ENCODE results near the gene DDTL.
"Not testable (repeated sequence)": the region's sequence is repeated elsewhere in the genome, so short reads cannot be mapped to it uniquely, and the experiment has no call there.

DDTL gene

GRCh38 chr22:23980567-23980966, 13.9 kb downstream of the DDTL start:
- DNase-seq (ENCODE audit: low read depth, low spot score); H3K4me3 ChIP-seq (ENCODE audit: insufficient read length, low read depth); H3K9me3 ChIP-seq (ENCODE audit: insufficient read depth, low read length); H3K36me3 ChIP-seq (ENCODE audit: insufficient read depth, insufficient read length, low read length); H3K9ac ChIP-seq (ENCODE audit: insufficient read length, low read depth); H3K4me1 ChIP-seq (ENCODE audit: insufficient read depth, insufficient read length); H3K27me3 ChIP-seq (ENCODE audit: insufficient read depth, insufficient read length): not testable (repeated sequence)

- Histone ChIP-seq H3K9ac (ENCODE audit: insufficient read length, low read depth) (no peak overlapping the region), H3K4me1 (ENCODE audit: insufficient read depth, insufficient read length) (no peaks in the 10 kb centered on the region), H3K27me3 (ENCODE audit: insufficient read depth, insufficient read length) (no peaks in the 10 kb centered on the region), H3K9me3 (ENCODE audit: insufficient read depth, low read length) (no peaks in the 10 kb centered on the region), H3K4me3 (ENCODE audit: insufficient read length, low read depth) (no peak overlapping the region), H3K36me3 (ENCODE audit: insufficient read depth, insufficient read length, low read length) (no peaks in the 10 kb centered on the region)
- TF ChIP-seq YY1 (IDR thresholded peaks at IDR 0.05; ENCODE audit: insufficient read depth, insufficient read length), result no peak
- TF ChIP-seq ZNF274 (IDR thresholded peaks at IDR 0.05; ENCODE audit: low read depth, low read length), result no peak
- TF ChIP-seq SUZ12 (IDR thresholded peaks at IDR 0.05; ENCODE audit: extremely low read depth, insufficient read depth, insufficient read length), result no peak
- peak; percentile 16 for DNase-seq (ENCODE audit: low read depth, low spot score)
Observed at GRCh38 chr22:23984430-23984829, 17.7 kb downstream of the DDTL start.

DNA sequence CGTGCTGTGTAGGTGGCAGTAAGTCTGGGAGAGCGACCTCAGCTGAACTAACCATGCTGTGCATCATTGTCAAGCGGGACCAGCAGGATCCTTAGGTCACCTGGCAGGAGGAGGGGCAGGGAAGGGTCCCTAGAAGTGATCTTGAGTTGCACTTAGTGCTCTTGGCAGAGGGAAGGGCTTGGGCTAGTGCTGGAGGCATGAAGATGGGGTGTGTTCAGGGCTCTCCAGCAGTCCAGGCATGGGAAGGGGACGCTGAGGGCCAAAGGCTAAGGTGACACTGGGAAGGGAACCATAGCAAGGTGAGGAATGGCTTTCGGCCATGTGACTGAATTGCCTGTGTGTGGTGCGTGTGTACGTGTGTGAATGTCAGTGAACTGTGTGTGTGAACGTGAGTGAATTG, 19.4 kb downstream of the DDTL start:
- H3K27me3 ChIP-seq (ENCODE audit: insufficient read depth, insufficient read length); H3K9ac ChIP-seq (ENCODE audit: insufficient read length, low read depth); H3K36me3 ChIP-seq (ENCODE audit: insufficient read depth, insufficient read length, low read length); DNase-seq (ENCODE audit: low read depth, low spot score); H3K9me3 ChIP-seq (ENCODE audit: insufficient read depth, low read length); H3K4me3 ChIP-seq (ENCODE audit: insufficient read length, low read depth); H3K4me1 ChIP-seq (ENCODE audit: insufficient read depth, insufficient read length): not testable (repeated sequence)

GRCh38 chr22:23986538-23987178, 20.0 kb downstream of the DDTL start:
- H3K9me3 ChIP-seq (ENCODE audit: insufficient read depth, low read length); H3K36me3 ChIP-seq (ENCODE audit: insufficient read depth, insufficient read length, low read length); DNase-seq (ENCODE audit: low read depth, low spot score); H3K4me1 ChIP-seq (ENCODE audit: insufficient read depth, insufficient read length); H3K27me3 ChIP-seq (ENCODE audit: insufficient read depth, insufficient read length); H3K4me3 ChIP-seq (ENCODE audit: insufficient read length, low read depth); H3K9ac ChIP-seq (ENCODE audit: insufficient read length, low read depth): not testable (repeated sequence)

DNA sequence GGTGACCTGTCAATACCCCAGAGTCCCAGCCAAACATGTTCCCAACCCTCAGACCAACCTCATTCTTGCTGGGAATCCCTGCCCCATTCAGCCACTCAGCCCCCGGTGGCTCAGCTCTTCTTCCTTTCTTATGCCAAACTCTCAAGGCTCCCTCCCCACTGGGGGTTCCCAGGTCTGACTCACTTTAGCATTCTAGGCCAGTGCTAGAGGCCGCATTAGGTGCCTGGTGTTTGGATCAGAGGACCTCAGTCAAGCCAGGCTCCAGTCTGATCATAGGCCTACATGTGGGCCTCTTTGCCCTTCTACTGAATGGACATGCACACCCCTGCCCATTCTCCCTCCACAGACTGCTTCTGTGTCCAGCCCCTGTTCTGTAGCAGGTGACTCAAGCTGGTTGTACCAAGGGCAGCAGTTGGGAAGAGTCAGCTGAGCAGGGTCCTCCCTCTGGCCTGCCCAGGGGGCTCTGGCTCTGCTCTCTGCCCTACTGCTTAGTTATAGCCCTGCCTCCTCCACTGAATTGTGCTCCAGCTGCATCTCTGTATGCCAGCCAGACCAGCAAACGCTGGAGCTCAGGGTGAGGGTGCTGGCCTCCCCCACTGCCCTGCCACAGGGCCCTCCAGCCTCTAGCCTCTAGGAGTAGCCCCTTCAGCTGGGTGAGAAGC, 23.0 kb downstream of the DDTL start:
- not testable (repeated sequence) for H3K4me3 ChIP-seq (ENCODE audit: insufficient read length, low read depth); H3K9me3 ChIP-seq (ENCODE audit: insufficient read depth, low read length); H3K36me3 ChIP-seq (ENCODE audit: insufficient read depth, insufficient read length, low read length); H3K4me1 ChIP-seq (ENCODE audit: insufficient read depth, insufficient read length); H3K9ac ChIP-seq (ENCODE audit: insufficient read length, low read depth); H3K27me3 ChIP-seq (ENCODE audit: insufficient read depth, insufficient read length)
- DNase-seq (ENCODE audit: low read depth, low spot score), result peak; percentile 42

- H3K4me1 ChIP-seq (ENCODE audit: insufficient read depth, insufficient read length); H3K36me3 ChIP-seq (ENCODE audit: insufficient read depth, insufficient read length, low read length); H3K4me3 ChIP-seq (ENCODE audit: insufficient read length, low read depth); H3K9ac ChIP-seq (ENCODE audit: insufficient read length, low read depth); H3K27me3 ChIP-seq (ENCODE audit: insufficient read depth, insufficient read length); H3K9me3 ChIP-seq (ENCODE audit: insufficient read depth, low read length); DNase-seq (ENCODE audit: low read depth, low spot score): not testable (repeated sequence)
Observed at GRCh38 chr22:23993080-23993479, 26.4 kb downstream of the DDTL start.

DNA sequence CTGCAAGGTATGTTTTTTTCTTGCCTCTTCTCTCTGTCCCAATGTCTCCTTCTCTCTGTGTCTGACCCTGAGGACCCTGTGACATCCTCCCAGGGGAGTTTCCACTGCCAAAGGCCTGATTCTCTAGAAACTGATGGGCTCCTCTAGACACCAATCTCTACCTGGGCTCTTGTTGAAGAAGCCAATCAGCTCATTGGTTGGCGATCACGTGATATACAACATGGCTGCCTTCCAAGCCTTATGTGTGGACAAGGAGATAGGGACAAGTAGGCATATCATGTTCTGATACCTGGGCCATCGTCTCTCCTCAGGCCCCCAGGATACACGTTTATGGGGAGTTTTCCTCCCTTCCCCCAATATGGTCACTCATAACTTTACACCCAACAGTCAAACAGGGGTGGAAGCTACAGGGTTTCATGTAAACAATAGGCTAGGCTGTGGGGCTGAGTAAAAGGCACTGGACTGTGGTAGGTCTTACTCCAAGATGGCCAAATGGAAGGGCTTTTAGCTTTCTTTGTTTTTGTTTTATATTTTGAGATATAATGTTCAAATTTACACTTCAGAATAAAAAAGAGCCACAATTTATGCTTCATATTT, 27.0 kb downstream of the DDTL start:
- not testable (repeated sequence) for H3K4me3 ChIP-seq (ENCODE audit: insufficient read length, low read depth); H3K9ac ChIP-seq (ENCODE audit: insufficient read length, low read depth); DNase-seq (ENCODE audit: low read depth, low spot score); H3K27me3 ChIP-seq (ENCODE audit: insufficient read depth, insufficient read length); H3K36me3 ChIP-seq (ENCODE audit: insufficient read depth, insufficient read length, low read length); H3K9me3 ChIP-seq (ENCODE audit: insufficient read depth, low read length); H3K4me1 ChIP-seq (ENCODE audit: insufficient read depth, insufficient read length)

GRCh38 chr22:23997092-23997491, 30.4 kb downstream of the DDTL start:
- no peak for DNase-seq (ENCODE audit: low read depth, low spot score)
- Histone ChIP-seq H3K9ac (ENCODE audit: insufficient read length, low read depth) (no peak overlapping the region), H3K36me3 (ENCODE audit: insufficient read depth, insufficient read length, low read length) (no peaks in the 10 kb centered on the region), H3K9me3 (ENCODE audit: insufficient read depth, low read length) (no peaks in the 10 kb centered on the region), H3K4me1 (ENCODE audit: insufficient read depth, insufficient read length) (peaks cover 2% of the 10 kb centered on the region), H3K27me3 (ENCODE audit: insufficient read depth, insufficient read length) (no peaks in the 10 kb centered on the region), H3K4me3 (ENCODE audit: insufficient read length, low read depth) (no peak overlapping the region)
- TF ChIP-seq SUZ12 (IDR thresholded peaks at IDR 0.05; ENCODE audit: extremely low read depth, insufficient read depth, insufficient read length) (no peak), YY1 (IDR thresholded peaks at IDR 0.05; ENCODE audit: insufficient read depth, insufficient read length) (no peak), ZNF274 (IDR thresholded peaks at IDR 0.05; ENCODE audit: low read depth, low read length) (no peak)

DNA sequence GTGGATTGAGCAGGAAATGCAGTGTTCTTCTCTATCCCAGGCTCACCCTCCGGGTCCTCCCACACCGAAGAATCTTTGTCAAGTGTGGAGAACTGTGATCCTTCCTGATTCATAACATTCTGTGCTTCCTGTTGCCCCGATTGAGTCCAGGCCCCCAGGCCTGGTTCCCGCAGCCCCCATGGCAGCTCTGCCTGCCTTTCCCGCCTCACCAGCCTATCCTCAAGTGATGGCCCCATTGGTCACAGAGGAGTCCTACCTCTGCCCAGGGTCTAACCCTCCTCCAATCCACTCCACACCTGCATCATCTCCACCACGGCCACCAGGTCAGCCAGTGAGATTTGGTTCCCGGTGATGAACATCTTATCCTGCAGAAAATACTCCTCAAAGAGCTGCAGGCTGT, 33.1 kb downstream of the DDTL start:
- H3K9me3 ChIP-seq (ENCODE audit: insufficient read depth, low read length); H3K9ac ChIP-seq (ENCODE audit: insufficient read length, low read depth); DNase-seq (ENCODE audit: low read depth, low spot score); H3K4me1 ChIP-seq (ENCODE audit: insufficient read depth, insufficient read length); H3K4me3 ChIP-seq (ENCODE audit: insufficient read length, low read depth); H3K36me3 ChIP-seq (ENCODE audit: insufficient read depth, insufficient read length, low read length); H3K27me3 ChIP-seq (ENCODE audit: insufficient read depth, insufficient read length): not testable (repeated sequence)
